Mesothelial cell of epicardium (in vitro differentiated cells): ENCODE measurements around the gene RHBDF1. TPM values are rescaled to one million over a fixed set of nuclear protein-coding genes. Genes with fewer than 3 reads are reported as not detected.
A peak's percentile ranks its signal among the peaks of the same experiment; 100 is the strongest.

Experiments
- DNase-seq, 2 experiments: peaks; one replicate each; pipeline ENCODE4 v3.0.0; 2021; ENCODE audit warnings: low spot score in 2 of 2; ENCODE audit not compliant: unreplicated experiment in 2 of 2
- H3K27ac Mint-ChIP-seq: 2 replicates; pipeline ENCODE4 v1.8.0; 2021; ENCODE audit warnings: mixed read lengths
- H3K27me3 Mint-ChIP-seq: 2 replicates; pipeline ENCODE4 v1.8.0; 2021; ENCODE audit warnings: low read depth, mixed read lengths
- H3K36me3 Mint-ChIP-seq: 2 replicates; pipeline ENCODE4 v1.8.0; 2021; ENCODE audit warnings: mixed read lengths
- H3K4me1 Mint-ChIP-seq: 2 replicates; pipeline ENCODE4 v1.8.0; 2021; ENCODE audit warnings: mixed read lengths
- H3K4me3 Mint-ChIP-seq: 2 replicates; pipeline ENCODE4 v1.8.0; 2021; ENCODE audit warnings: mild to moderate bottlenecking, moderate library complexity, mixed read lengths
- H3K9me3 Mint-ChIP-seq: 2 replicates; pipeline ENCODE4 v1.8.0; 2021; ENCODE audit warnings: mixed read lengths
- CTCF ChIP-seq: fragments of 200-600 bp; sonication (generic); IDR thresholded peaks from one replicate; pipeline ENCODE4 v1.5.0; 2021; ENCODE audit warnings: antibody characterized with exemption; ENCODE audit not compliant: unreplicated experiment
- total RNA-seq: library from RNA; stranded (reverse); gene quantifications from 3 replicates; pipeline ENCODE4 v1.2.1, GENCODE V29; 2021

RHBDF1 gene
- total RNA-seq, 1 donor from 2014 or later: 81.2 TPM

DNA sequence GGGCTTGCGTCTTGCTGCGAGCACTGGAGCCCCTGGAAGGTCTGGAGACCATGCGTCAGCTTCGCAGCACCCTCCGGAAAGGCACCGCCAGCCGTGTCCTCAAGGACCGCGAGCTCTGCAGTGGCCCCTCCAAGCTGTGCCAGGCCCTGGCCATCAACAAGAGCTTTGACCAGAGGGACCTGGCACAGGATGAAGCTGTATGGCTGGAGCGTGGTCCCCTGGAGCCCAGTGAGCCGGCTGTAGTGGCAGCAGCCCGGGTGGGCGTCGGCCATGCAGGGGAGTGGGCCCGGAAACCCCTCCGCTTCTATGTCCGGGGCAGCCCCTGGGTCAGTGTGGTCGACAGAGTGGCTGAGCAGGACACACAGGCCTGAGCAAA, 13.0 kb upstream of the RHBDF1 start:
- Mint-ChIP-seq H3K27me3 (no peaks in the 10 kb centered on the region), H3K36me3 (peaks cover 13% of the 10 kb centered on the region), H3K27ac (no peak overlapping the region), H3K4me1 (no peaks in the 10 kb centered on the region), H3K9me3 (no peaks in the 10 kb centered on the region), H3K4me3 (no peak overlapping the region)
- DNase-seq: no peak
- no peak for TF ChIP-seq CTCF

DNA sequence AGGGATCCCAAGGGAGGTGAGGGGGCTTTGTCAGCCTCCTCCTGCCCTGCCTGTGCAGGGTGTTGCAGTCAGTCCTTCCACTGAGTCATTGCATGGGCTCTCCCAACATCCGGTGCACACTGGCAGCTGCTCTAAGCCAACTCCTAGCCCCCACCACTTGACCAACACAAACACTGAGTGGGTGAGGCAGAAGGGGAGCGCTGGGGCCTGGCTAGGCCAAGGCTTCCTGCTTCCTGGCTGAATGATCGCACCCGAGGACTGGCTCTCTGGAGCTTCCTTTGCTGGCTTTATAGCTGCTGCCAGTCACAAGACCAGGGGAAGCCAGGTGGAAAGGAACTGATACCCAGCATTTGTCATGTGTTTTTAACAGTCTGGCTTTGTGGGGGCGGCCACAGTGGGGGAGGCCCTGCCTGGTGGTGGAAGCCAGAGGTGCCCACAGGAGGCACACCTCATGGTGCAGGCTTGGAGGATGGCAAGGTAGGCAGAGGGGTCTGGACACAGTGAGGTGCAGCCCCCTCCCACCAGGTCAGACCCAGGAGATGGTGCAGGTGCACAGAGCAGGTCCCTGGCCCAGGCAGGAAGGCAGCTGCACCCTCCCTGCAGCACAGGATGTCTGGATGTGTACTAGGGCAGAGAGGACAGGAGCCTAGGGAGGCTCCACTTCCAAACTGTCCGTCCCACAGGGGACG, 12.4 kb upstream of the RHBDF1 start:
- H3K9me3 Mint-ChIP-seq: no peaks in the 10 kb centered on the region
- TF ChIP-seq CTCF: no peak
- no peak overlapping the region for H3K4me3 Mint-ChIP-seq
- H3K4me1 Mint-ChIP-seq: no peaks in the 10 kb centered on the region
- H3K27ac Mint-ChIP-seq: no peak overlapping the region
- no peak for DNase-seq
- peaks cover 11% of the 10 kb centered on the region for H3K36me3 Mint-ChIP-seq
- no peaks in the 10 kb centered on the region for H3K27me3 Mint-ChIP-seq

DNA sequence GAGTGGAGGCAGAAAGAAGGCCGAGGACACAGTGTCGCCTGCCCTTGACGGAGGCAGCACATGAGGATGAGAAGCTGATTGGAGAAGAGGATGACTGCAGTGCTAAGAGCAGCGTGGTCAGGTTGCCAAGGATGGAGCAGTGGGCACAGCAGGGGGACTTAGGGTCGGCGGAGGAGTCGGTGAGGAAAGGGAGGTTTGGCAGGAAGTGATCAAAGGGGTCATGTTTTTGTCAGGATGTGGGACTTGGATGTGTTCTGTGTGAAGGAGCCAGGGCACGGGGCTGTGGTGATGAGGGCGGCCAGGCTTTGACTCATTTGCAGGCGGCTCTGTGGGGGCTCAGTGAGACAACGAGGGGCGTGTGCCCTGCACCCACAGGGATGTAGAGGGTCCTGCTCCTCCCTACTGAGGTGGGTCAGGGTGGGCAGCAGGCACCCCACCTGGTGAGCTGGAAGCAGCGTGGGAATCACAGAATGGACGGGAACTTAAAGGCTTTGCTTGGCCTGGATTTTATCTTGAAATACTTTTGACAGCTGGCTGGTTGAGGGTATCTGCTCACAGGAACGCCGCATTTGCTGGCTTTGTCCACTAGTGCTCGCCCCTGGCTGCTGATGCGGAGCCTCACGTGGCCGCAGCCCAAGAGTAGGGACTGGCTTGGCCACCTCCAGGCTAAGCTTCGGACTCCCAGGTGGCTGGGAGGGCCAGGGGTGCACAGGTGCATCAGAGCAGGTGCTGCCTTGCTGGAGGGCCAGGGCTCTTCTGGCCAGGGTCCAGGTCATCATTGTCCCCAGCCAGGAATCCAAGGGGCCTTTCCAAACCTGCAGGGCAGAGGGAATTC, 11.6 kb upstream of the RHBDF1 start:
- Mint-ChIP-seq H3K4me3 (no peak overlapping the region), H3K27me3 (no peaks in the 10 kb centered on the region), H3K9me3 (no peaks in the 10 kb centered on the region), H3K27ac (no peak overlapping the region), H3K36me3 (peaks cover 11% of the 10 kb centered on the region), H3K4me1 (no peaks in the 10 kb centered on the region)
- no peak for TF ChIP-seq CTCF
- DNase-seq: no peak

- H3K9me3 Mint-ChIP-seq: no peaks in the 10 kb centered on the region
- H3K4me1 Mint-ChIP-seq: peaks cover 4% of the 10 kb centered on the region
- H3K27me3 Mint-ChIP-seq: no peaks in the 10 kb centered on the region
- H3K4me3 Mint-ChIP-seq: no peak overlapping the region
- peaks cover 9% of the 10 kb centered on the region for H3K36me3 Mint-ChIP-seq
- DNase-seq: no peak
- H3K27ac Mint-ChIP-seq: no peak overlapping the region
- no peak for TF ChIP-seq CTCF
Measured at GRCh38 chr16:83060-83603, 10.7 kb upstream of the RHBDF1 start.

DNA sequence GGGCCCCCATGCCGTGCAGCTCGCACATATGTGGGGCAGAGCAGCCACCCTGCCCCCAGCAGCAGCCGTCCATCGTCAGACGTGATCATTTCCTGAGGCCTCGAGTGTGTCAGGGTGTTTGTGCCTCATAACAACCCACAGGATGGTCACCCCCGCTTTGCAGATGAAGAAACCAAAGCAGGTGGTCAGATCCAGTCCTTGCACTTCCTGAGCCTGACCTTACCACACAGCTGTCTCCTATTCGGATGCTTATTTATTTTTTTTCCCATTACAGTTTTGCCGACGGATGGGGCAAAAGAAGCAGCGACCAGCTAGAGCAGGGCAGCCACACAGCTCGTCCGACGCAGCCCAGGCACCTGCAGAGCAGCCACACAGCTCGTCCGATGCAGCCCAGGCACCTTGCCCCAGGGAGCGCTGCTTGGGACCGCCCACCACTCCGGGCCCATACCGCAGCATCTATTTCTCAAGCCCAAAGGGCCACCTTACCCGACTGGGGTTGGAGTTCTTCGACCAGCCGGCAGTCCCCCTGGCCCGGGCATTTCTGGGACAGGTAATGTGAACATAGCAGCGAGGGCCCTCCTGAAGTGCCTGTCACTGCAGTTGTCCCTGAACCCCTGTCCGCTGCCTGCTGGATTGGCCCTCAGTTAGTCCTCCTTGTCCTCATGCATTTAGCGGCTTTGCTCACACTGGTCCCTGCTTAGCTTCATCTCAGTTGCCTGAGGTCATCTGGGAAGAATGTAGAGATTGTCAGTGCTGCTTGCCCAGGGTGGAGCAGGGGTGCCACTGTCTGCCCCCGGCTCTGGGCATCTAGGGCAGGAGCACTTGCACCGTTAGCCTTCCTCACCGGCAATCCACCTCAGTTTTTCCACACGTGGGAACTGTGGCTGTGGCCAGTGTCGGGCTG, 7.0 kb upstream of the RHBDF1 start:
- Mint-ChIP-seq H3K9me3 (no peaks in the 10 kb centered on the region), H3K4me1 (peaks cover 30% of the 10 kb centered on the region), H3K36me3 (peaks cover 4% of the 10 kb centered on the region), H3K27ac (no peak overlapping the region), H3K4me3 (peak overlapping the region; percentile 83), H3K27me3 (no peaks in the 10 kb centered on the region)
- DNase-seq: no peak
- TF ChIP-seq CTCF: no peak
